RWPE2 (cell line): ENCODE data around the gene ENPP1.
A peak's percentile ranks its signal among the peaks of the same experiment; 100 is the strongest.

Experiments
- ATAC-seq: fragments of 200-7000 bp; cut with Tn5 transposase; 3 replicates; pipeline ENCODE4 v1.9.1; 2021; ENCODE audit warnings: low read depth
- DNase-seq: peaks from one replicate; pipeline ENCODE4 v3.0.0-alpha.2; 2020; ENCODE audit warnings: low spot score
- H3K27ac ChIP-seq: fragments of 450-650 bp; 2 replicates; pipeline ENCODE4 v1.5.1; 2017; ENCODE audit warnings: mild to moderate bottlenecking; ENCODE audit not compliant: poor library complexity, severe bottlenecking
- H3K27me3 ChIP-seq: fragments of 250-450 bp; sonication (Bioruptor Pico); 2 replicates; pipeline ENCODE4 v1.5.1; 2021; ENCODE audit warnings: mild to moderate bottlenecking, moderate library complexity; ENCODE audit not compliant: insufficient read depth, poor library complexity, severe bottlenecking
- H3K36me3 ChIP-seq: fragments of 250-450 bp; sonication (Bioruptor Pico); 2 replicates; pipeline ENCODE4 v1.5.1; 2020; ENCODE audit warnings: low read depth, mild to moderate bottlenecking, moderate library complexity
- H3K4me1 ChIP-seq: fragments of 250-450 bp; sonication (Bioruptor Pico); 2 replicates; pipeline ENCODE4 v1.5.1; 2021; ENCODE audit warnings: mild to moderate bottlenecking, moderate library complexity; ENCODE audit not compliant: insufficient read depth, poor library complexity, severe bottlenecking
- H3K4me3 ChIP-seq: fragments of 250-450 bp; sonication (Bioruptor Pico); 2 replicates; pipeline ENCODE4 v1.5.1; 2021; ENCODE audit warnings: mild to moderate bottlenecking, moderate library complexity; ENCODE audit not compliant: severe bottlenecking
- H3K9me3 ChIP-seq: fragments of 250-450 bp; sonication (Bioruptor Pico); 2 replicates; pipeline ENCODE4 v1.5.1; 2021; ENCODE audit warnings: mild to moderate bottlenecking, moderate library complexity; ENCODE audit not compliant: severe bottlenecking
- TF ChIP-seq, protein P1 (sequence below): fragments of 450-650 bp; IDR thresholded peaks from one replicate; pipeline ENCODE4 v1.5.1; 2017; ENCODE audit warnings: mild to moderate bottlenecking, moderate library complexity; ENCODE audit not compliant: poor library complexity, severe bottlenecking

The ENPP1 gene

DNA sequence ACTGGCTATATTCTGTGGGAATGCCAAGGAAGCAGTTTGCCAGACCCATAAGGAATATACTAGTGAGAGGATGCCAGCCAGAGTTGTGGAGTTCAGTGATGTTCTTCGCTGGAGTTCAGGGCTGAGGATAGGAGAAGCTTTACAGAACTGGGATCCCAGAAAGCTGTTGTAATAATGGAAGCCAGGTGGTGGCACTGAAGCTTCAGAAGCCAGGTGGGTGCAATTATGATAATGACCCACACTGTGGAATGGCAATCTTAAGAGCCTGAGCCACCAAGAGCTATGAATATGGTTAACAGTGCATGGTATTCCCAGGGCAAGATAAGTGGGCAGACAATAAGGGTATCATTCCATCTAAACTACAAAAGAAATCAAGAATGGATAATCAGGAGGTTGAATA, 25.1 kb upstream of the ENPP1 start:
- DNase-seq (no peak), ATAC-seq (0 out of 3 replicates have a peak, but pooled peaks have one; percentile 21)
- Histone ChIP-seq H3K36me3 (no peaks in the 10 kb centered on the region), H3K4me3 (no peak overlapping the region), H3K27ac (no peak overlapping the region), H3K9me3 (no peaks in the 10 kb centered on the region), H3K27me3 (no peaks in the 10 kb centered on the region), H3K4me1 (no peaks in the 10 kb centered on the region)
- TF ChIP-seq, protein P1, sequence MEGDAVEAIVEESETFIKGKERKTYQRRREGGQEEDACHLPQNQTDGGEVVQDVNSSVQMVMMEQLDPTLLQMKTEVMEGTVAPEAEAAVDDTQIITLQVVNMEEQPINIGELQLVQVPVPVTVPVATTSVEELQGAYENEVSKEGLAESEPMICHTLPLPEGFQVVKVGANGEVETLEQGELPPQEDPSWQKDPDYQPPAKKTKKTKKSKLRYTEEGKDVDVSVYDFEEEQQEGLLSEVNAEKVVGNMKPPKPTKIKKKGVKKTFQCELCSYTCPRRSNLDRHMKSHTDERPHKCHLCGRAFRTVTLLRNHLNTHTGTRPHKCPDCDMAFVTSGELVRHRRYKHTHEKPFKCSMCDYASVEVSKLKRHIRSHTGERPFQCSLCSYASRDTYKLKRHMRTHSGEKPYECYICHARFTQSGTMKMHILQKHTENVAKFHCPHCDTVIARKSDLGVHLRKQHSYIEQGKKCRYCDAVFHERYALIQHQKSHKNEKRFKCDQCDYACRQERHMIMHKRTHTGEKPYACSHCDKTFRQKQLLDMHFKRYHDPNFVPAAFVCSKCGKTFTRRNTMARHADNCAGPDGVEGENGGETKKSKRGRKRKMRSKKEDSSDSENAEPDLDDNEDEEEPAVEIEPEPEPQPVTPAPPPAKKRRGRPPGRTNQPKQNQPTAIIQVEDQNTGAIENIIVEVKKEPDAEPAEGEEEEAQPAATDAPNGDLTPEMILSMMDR, result peak; percentile 35

DNA sequence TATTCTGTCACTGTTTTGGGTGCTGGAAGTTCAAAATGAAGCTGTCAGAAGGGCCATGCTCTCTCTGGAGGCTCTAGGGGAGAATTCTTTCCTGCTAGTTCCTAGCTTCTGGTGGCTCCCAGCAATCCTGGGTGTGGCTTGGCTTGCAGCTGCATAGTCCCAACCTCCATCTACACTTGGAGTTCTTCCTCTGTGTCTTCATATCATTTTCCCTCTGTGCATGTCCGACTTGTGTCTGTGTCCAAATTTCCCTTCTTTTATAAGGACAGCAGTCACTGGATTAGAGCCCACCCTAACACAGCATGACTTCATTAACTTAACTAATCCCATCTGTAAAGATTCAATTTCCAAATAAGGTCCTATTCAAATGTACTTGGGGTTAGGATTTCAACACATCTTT, 23.3 kb upstream of the ENPP1 start:
- ATAC-seq (no peak), DNase-seq (no peak)
- Histone ChIP-seq H3K4me1 (no peaks in the 10 kb centered on the region), H3K27me3 (no peaks in the 10 kb centered on the region), H3K4me3 (no peak overlapping the region), H3K27ac (no peak overlapping the region), H3K36me3 (no peaks in the 10 kb centered on the region), H3K9me3 (no peaks in the 10 kb centered on the region)
- TF ChIP-seq, protein P1, result no peak

DNA sequence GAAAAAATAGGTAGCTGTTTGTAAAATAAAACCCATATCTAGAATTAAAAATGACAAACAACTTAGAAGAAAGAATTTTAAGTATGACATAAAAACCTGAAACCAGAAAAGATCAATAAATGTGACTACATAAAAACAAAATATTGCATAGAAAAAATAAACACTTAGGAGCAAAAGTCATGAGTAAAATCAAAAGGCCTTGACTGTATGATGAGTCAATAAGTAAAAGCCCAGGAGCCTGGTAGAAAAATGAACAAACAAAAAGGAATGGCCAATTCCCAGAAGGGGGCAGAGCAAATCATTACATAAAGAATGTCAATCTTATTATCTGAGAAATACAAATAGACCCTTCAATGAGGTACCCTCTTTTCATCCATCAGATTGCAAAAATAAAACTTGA, 20.7 kb upstream of the ENPP1 start:
- ATAC-seq (no peak), DNase-seq (no peak)
- Histone ChIP-seq H3K4me1 (no peaks in the 10 kb centered on the region), H3K9me3 (no peaks in the 10 kb centered on the region), H3K36me3 (no peaks in the 10 kb centered on the region), H3K4me3 (no peak overlapping the region), H3K27me3 (no peaks in the 10 kb centered on the region), H3K27ac (no peak overlapping the region)
- TF ChIP-seq, protein P1, result no peak

DNA sequence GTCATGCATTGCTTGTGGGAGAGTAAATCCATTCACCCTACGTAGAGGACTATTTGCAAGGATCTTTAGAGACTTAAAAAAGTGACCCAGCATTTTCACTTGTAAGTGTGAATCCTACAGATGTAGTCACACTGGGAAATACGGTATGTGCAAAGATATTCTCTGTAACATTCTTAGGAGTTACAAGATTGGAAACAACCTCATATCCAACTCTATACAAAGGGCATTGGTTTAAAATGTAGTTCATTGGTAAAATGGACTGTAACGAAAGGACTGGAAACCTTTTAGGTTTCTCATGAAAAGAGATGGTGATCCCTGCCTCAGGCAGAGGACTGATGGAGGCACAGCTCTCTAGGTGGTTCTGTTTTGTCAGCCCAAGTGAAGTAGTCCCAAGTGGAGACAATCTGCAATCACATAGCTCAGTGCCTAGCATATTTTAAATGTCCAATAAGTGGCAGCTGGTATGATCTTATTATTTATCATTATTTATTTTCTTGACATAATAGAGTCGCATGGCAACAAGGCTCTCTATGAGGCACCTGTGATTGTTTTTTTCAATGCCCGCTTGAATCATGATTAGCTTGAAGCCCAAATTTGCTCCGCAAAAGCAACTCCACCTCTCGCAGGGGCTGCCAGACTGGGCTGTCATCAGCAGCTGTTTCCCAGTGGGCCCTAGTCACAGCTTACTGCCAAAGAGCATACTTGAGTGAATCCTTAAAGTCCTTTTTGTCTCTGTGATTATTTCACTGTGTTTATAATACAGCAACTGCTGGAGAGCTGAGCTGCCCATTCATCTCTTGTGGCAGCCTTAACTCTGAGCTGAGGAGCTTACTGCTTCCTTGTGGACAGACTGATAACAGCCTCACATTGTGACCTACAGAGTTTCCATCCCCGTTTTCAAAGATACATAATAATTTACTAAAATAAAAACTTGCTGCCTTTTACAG, 19.8 kb upstream of the ENPP1 start:
- ATAC-seq, result 0 out of 3 replicates have a peak, but pooled peaks have one; percentile 44
- no peak for DNase-seq
- H3K27ac ChIP-seq, result no peak overlapping the region
- no peak overlapping the region for H3K4me3 ChIP-seq
- no peaks in the 10 kb centered on the region for H3K4me1 ChIP-seq
- no peaks in the 10 kb centered on the region for H3K27me3 ChIP-seq
- TF ChIP-seq, protein P1, result no peak
- H3K36me3 ChIP-seq, result no peaks in the 10 kb centered on the region
- no peaks in the 10 kb centered on the region for H3K9me3 ChIP-seq

DNA sequence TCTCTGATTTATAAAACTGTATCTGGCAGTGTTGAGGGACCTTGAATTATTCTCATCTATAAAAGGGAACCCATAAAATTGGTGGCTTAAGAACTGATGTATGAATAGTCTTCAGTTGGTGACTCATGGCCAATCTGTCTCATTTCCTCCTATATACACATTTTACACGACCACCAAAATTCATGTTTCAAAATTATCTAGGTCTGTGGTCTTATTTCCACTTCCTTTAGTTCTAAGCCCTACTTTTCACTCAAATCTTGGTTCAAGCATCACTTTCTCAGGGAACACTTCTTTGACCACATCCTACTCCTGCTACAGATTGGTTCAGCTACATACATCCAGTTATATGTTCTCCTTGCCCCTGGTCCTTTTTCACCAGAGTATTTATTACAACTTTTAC, 18.6 kb upstream of the ENPP1 start:
- TF ChIP-seq, protein P1, result no peak
- H3K4me1 ChIP-seq, result no peaks in the 10 kb centered on the region
- H3K4me3 ChIP-seq, result no peak overlapping the region
- no peaks in the 10 kb centered on the region for H3K27me3 ChIP-seq
- no peaks in the 10 kb centered on the region for H3K36me3 ChIP-seq
- no peak for ATAC-seq
- no peaks in the 10 kb centered on the region for H3K9me3 ChIP-seq
- no peak overlapping the region for H3K27ac ChIP-seq
- no peak for DNase-seq
